Muscle of leg (tissue), 11 donors: ENCODE measurements around the gene POU5F1. TPM values are rescaled to one million over a fixed set of nuclear protein-coding genes. Genes with fewer than 3 reads are reported as not detected.

Experiments used
- DNase-seq: peaks from one replicate; pipeline ENCODE4 v3.0.0; 2013
- H3K27ac ChIP-seq: one replicate; pipeline ENCODE4 v1.5.1; 2013; ENCODE audit warnings: mild to moderate bottlenecking, low read length, control low read depth
- H3K27me3 ChIP-seq: one replicate; pipeline ENCODE4 v1.6.1; 2013; ENCODE audit warnings: low read length; ENCODE audit not compliant: control insufficient read depth, insufficient read depth
- H3K36me3 ChIP-seq: one replicate; pipeline ENCODE4 v1.6.1; 2013; ENCODE audit warnings: low read length; ENCODE audit not compliant: control insufficient read depth, insufficient read depth
- H3K4me1 ChIP-seq: one replicate; pipeline ENCODE4 v1.6.1; 2013; ENCODE audit warnings: low read length; ENCODE audit not compliant: control insufficient read depth, insufficient read depth
- H3K4me3 ChIP-seq: one replicate; pipeline ENCODE4 v1.5.1; 2013; ENCODE audit warnings: low read length, control low read depth
- H3K9me3 ChIP-seq: replicated peaks from 2 replicates; pipeline ENCODE4 v1.6.1; 2013; ENCODE audit warnings: low read depth, low read length; ENCODE audit not compliant: control insufficient read depth
- WGBS: methylation state at CpG from one replicate; pipeline ENCODE4 v1.1.5; 2013; ENCODE audit warnings: missing lambda C conversion rate; ENCODE audit not compliant: insufficient coverage; 5-methylcytosine and 5-hydroxymethylcytosine counted together
- polyA plus RNA-seq, 8 donors: library from polyadenylated mRNA; unstranded; fragments of 120-200 nt; gene quantifications; one replicate each; pipeline versions ENCODE4 v1.2.1 to v1.2.3, GENCODE V29; 2013; ENCODE audit warnings: inconsistent platforms in 1 of 8, low replicate concordance in 1 of 8; ENCODE audit not compliant: insufficient read length in 8 of 8, insufficient read depth in 1 of 8
- total RNA-seq: library from RNA; stranded (reverse); fragments of 120-200 nt; gene quantifications from one replicate; pipeline ENCODE4 v1.2.4, GENCODE V29; 2013

The POU5F1 gene
- total and polyA plus RNA-seq, 9 donors, result 0.13 to 1.3 (median 0.44) TPM

DNA sequence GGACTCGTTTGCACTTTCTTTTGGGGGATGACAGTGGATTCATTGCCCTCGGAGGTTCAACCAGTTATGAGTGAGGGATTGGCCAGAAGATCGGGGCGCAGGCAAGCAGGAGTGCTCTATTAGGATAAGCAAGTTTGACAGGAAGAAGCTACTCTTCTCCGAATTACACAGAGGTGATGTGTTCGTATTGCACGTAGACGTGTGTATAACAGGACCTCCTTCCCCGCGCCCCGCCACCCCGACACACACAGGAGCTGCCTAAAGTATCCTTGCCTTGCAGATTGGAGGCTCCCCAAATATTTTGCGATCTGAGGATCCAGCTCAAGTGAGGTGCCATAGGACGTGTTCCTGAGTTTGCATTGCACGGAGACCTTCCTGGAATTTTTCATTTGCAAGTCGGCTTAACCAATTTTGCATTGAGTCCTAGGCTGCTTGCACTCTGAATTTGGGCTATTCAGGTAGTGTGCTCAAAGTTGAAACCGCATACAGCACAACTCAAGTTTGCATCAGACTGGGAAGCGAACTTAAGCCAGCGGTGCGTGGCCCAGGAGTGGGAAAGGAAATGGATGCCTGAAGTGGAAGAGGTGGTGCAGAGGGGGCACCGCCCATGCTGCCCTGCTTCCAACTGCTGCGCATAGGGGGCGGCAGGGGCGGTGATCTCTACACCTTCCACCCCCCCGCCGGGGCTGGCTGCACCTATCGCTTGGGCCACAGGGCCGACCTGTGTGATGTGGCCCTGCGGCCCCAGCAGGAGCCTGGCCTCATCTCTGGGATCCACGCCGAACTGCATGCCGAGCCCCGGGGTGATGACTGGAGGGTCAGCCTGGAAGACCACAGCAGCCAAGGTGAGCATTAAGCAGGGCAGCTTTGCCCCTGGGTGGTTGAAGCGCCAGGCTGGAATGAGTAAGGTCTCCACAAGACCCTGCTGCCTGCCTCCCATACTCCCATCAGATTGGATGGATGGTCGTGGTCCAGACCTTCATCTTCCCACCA, 11.3 kb downstream of the POU5F1 start:
- H3K4me1 ChIP-seq, result peaks cover 17% of the 10 kb centered on the region
- no peak for DNase-seq
- H3K27ac ChIP-seq, result peak overlapping the region; percentile 91
- peaks cover 37% of the 10 kb centered on the region for H3K36me3 ChIP-seq
- H3K9me3 ChIP-seq, result no peaks in the 10 kb centered on the region
- H3K4me3 ChIP-seq, result peak overlapping the region; percentile 84
- 8% methylated on average over 25 of the region's 35 CpGs for WGBS
- H3K27me3 ChIP-seq, result no peaks in the 10 kb centered on the region

- Histone ChIP-seq H3K27me3 (no peaks in the 10 kb centered on the region), H3K27ac (peak within 1 kb of the TSS; percentile 91), H3K4me1 (peaks cover 17% of the 10 kb centered on the region), H3K9me3 (no peaks in the 10 kb centered on the region), H3K4me3 (peak within 1 kb of the TSS; percentile 84), H3K36me3 (peaks cover 33% of the 10 kb centered on the region)
- WGBS, result under 1% methylated on average over 51 of the region's 65 CpGs
- DNase-seq, result peak; percentile 100
Observed at GRCh38 chr6:31158140-31158862, 12.2 kb downstream of the POU5F1 start, which contains the start of gene TCF19. Gene TCF19 (plus strand): TSS chr6:31158589. CDS start chr6:31159470, 881 bp downstream.

- H3K36me3 ChIP-seq, result peaks cover 27% of the 10 kb centered on the region
- peak within 1 kb of the TSS; percentile 84 for H3K4me3 ChIP-seq
- H3K4me1 ChIP-seq, result peaks cover 17% of the 10 kb centered on the region
- 3% methylated on average over 14 of the region's 14 CpGs for WGBS
- H3K27ac ChIP-seq, result peak within 1 kb of the TSS; percentile 91
- no peaks in the 10 kb centered on the region for H3K27me3 ChIP-seq
- H3K9me3 ChIP-seq, result no peaks in the 10 kb centered on the region
- no peak for DNase-seq
Observed at GRCh38 chr6:31157513-31158139, 12.9 kb downstream of the POU5F1 start, which contains the start of gene CCHCR1. Gene CCHCR1 (minus strand): TSS chr6:31157802. CDS start chr6:31157600, 202 bp downstream.

- no peaks in the 10 kb centered on the region for H3K27me3 ChIP-seq
- no peaks in the 10 kb centered on the region for H3K9me3 ChIP-seq
- peaks cover 20% of the 10 kb centered on the region for H3K36me3 ChIP-seq
- no peak for DNase-seq
- peaks cover 17% of the 10 kb centered on the region for H3K4me1 ChIP-seq
- H3K4me3 ChIP-seq, result no peak overlapping the region
- 96% methylated on average over 4 of the region's 7 CpGs for WGBS
- no peak overlapping the region for H3K27ac ChIP-seq
Observed at GRCh38 chr6:31156641-31157040, 13.8 kb downstream of the POU5F1 start.

DNA sequence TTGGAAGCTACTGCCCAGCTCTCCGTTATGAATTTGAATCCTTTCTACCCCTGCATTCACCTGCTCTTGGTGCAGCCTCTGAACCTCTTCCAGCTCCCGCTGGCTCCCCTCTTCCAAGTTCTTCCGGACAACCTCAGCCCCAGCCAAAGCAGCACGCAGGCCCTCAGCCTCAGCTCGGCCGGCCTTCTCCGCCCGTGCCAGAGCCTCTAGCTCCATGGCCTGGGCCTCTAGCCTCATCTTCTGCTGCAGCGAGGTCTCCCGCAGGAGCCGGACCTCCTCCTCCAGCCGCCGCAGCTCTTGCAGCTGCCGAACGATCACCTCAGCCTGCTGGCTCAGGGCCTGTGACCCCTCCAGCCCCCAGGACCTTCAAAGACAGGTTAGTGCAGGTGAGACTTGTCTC, 16.0 kb downstream of the POU5F1 start:
- DNase-seq, result no peak
- Histone ChIP-seq H3K4me1 (peaks cover 11% of the 10 kb centered on the region), H3K27ac (no peak overlapping the region), H3K4me3 (no peak overlapping the region), H3K27me3 (no peaks in the 10 kb centered on the region), H3K36me3 (peaks cover 40% of the 10 kb centered on the region), H3K9me3 (no peaks in the 10 kb centered on the region)
- WGBS, result 79% methylated on average over 10 of the region's 15 CpGs

GRCh38 chr6:31152781-31153180, 17.7 kb downstream of the POU5F1 start:
- WGBS, result 77% methylated on average over 7 of the region's 7 CpGs
- Histone ChIP-seq H3K4me3 (no peak overlapping the region), H3K9me3 (no peaks in the 10 kb centered on the region), H3K36me3 (peaks cover 44% of the 10 kb centered on the region), H3K27ac (no peak overlapping the region), H3K4me1 (peaks cover 4% of the 10 kb centered on the region), H3K27me3 (no peaks in the 10 kb centered on the region)
- no peak for DNase-seq

- no peak for DNase-seq
- Histone ChIP-seq H3K27me3 (no peaks in the 10 kb centered on the region), H3K27ac (no peak overlapping the region), H3K36me3 (peaks cover 47% of the 10 kb centered on the region), H3K9me3 (no peaks in the 10 kb centered on the region), H3K4me1 (no peaks in the 10 kb centered on the region), H3K4me3 (no peak overlapping the region)
- 100% methylated on average over 3 of the region's 6 CpGs for WGBS
Observed at GRCh38 chr6:31149827-31150447, 20.5 kb downstream of the POU5F1 start.

GRCh38 chr6:31145386-31145785, 25.1 kb downstream of the POU5F1 start:
- WGBS, result 95% methylated on average over 9 of the region's 10 CpGs
- Histone ChIP-seq H3K4me3 (no peak overlapping the region), H3K9me3 (no peaks in the 10 kb centered on the region), H3K27ac (no peak overlapping the region), H3K36me3 (peaks cover 37% of the 10 kb centered on the region), H3K27me3 (no peaks in the 10 kb centered on the region), H3K4me1 (peaks cover 12% of the 10 kb centered on the region)
- DNase-seq, result no peak

GRCh38 chr6:31144970-31145340, 25.5 kb downstream of the POU5F1 start:
- H3K4me3 ChIP-seq, result no peak overlapping the region
- DNase-seq, result no peak
- no peak overlapping the region for H3K27ac ChIP-seq
- H3K27me3 ChIP-seq, result no peaks in the 10 kb centered on the region
- H3K9me3 ChIP-seq, result no peaks in the 10 kb centered on the region
- peaks cover 33% of the 10 kb centered on the region for H3K36me3 ChIP-seq
- WGBS, result 56% methylated on average over 7 of the region's 11 CpGs
- H3K4me1 ChIP-seq, result peaks cover 12% of the 10 kb centered on the region
